SU-DHL-6 (cell line): Measurements from ENCODE around the gene HEBP1.

Source experiments
- H2AFZ ChIP-seq: fragments of 200-600 bp; sonication (generic); 2 replicates; pipeline ENCODE4 v1.6.1; 2014; ENCODE audit warnings: low read depth, mild to moderate bottlenecking, moderate library complexity, mixed read lengths, antibody characterized with exemption, low read length; ENCODE audit not compliant: severe bottlenecking
- H3F3A ChIP-seq: fragments of 200-600 bp; shearing (Covaris generic); 2 replicates; pipeline ENCODE4 v1.6.0; 2016; ENCODE audit warnings: antibody characterized with exemption, mild to moderate bottlenecking; ENCODE audit not compliant: insufficient read depth
- H3K27ac ChIP-seq: fragments of 200-600 bp; sonication (generic); 2 replicates; pipeline ENCODE4 v1.5.1; 2016; ENCODE audit warnings: low read depth, mild to moderate bottlenecking, low read length, moderate library complexity, mixed read lengths
- H3K27me3 ChIP-seq: fragments of 200-600 bp; sonication (generic), shearing (Covaris generic); 2 replicates; pipeline ENCODE4 v1.6.0; 2014; ENCODE audit warnings: mild to moderate bottlenecking, low read length
- H3K36me3 ChIP-seq: fragments of 200-600 bp; sonication (generic); 2 replicates; pipeline ENCODE4 v1.6.1; 2014; ENCODE audit warnings: mild to moderate bottlenecking, low read length, mixed read lengths
- H3K4me2 ChIP-seq: fragments of 300-600, 200-600 bp; shearing (Covaris generic), sonication (generic); 2 replicates; pipeline ENCODE4 v1.6.0; 2014; ENCODE audit warnings: low read length, low read depth, mild to moderate bottlenecking; ENCODE audit not compliant: poor library complexity, severe bottlenecking
- H3K4me3 ChIP-seq: fragments of 200-600 bp; sonication (generic); 2 replicates; pipeline ENCODE4 v1.5.1; 2014; ENCODE audit warnings: antibody characterized with exemption, low read length, mild to moderate bottlenecking, mixed read lengths; ENCODE audit not compliant: insufficient read depth, poor library complexity, severe bottlenecking
- H3K79me2 ChIP-seq: fragments of 200-600 bp; sonication (generic); 2 replicates; pipeline ENCODE4 v1.6.1; 2014; ENCODE audit warnings: mild to moderate bottlenecking, low read length, moderate library complexity; ENCODE audit not compliant: insufficient read depth
- H3K9ac ChIP-seq: fragments of 200-600 bp; sonication (generic); 2 replicates; pipeline ENCODE4 v1.7.0; 2014; ENCODE audit warnings: mild to moderate bottlenecking, low read length
- H3K9me2 ChIP-seq: fragments of 200-600 bp; sonication (generic); replicated peaks from 2 replicates; pipeline ENCODE4 v1.6.1; 2014; ENCODE audit warnings: low read length; ENCODE audit not compliant: insufficient read depth
- H3K9me3 ChIP-seq: fragments of 200-600 bp; sonication (generic); 2 replicates; pipeline ENCODE4 v1.6.1; 2014; ENCODE audit warnings: low read length, mixed read lengths; ENCODE audit not compliant: insufficient read depth
- H4K20me1 ChIP-seq: fragments of 200-600 bp; sonication (generic); 2 replicates; pipeline ENCODE4 v1.6.1; 2014; ENCODE audit warnings: low read depth, mild to moderate bottlenecking, antibody characterized with exemption, low read length, moderate library complexity, mixed read lengths
- EZH2phosphoT487 ChIP-seq: fragments of 200-600 bp; sonication (generic), shearing (Covaris generic); conservative IDR thresholded peaks from 2 replicates; pipeline ENCODE4 v1.6.1; 2018; ENCODE audit warnings: mild to moderate bottlenecking, antibody characterized with exemption, low read length, moderate library complexity, mixed read lengths
- TF ChIP-seq, protein P1 (sequence below): fragments of 200-600 bp; sonication (generic); IDR thresholded peaks from one replicate; pipeline ENCODE4 v1.5.1; 2017; ENCODE audit warnings: antibody characterized with exemption, mild to moderate bottlenecking, low read length, moderate library complexity; ENCODE audit not compliant: insufficient read depth, poor library complexity, severe bottlenecking

HEBP1 gene

GRCh38 chr12:13004986-13005385 is 4.9 kb upstream of the HEBP1 start:
- no peaks in the 10 kb centered on the region for H3K79me2 ChIP-seq
- H3K36me3 ChIP-seq: no peaks in the 10 kb centered on the region

GRCh38 chr12:13004361-13004760 is 4.3 kb upstream of the HEBP1 start:
- Histone ChIP-seq H3K4me3 (no peak overlapping the region), H3K79me2 (no peaks in the 10 kb centered on the region), H3F3A (no peaks in the 10 kb centered on the region), H3K9me3 (no peaks in the 10 kb centered on the region), H3K27me3 (no peaks in the 10 kb centered on the region), H3K4me2 (no peak overlapping the region), H3K36me3 (no peaks in the 10 kb centered on the region), H3K27ac (no peak overlapping the region), H2AFZ (no peak overlapping the region), H4K20me1 (no peaks in the 10 kb centered on the region), H3K9ac (no peak overlapping the region), H3K9me2 (no peaks in the 10 kb centered on the region)
- TF ChIP-seq EZH2phosphoT487: no peak
- TF ChIP-seq, protein P1, sequence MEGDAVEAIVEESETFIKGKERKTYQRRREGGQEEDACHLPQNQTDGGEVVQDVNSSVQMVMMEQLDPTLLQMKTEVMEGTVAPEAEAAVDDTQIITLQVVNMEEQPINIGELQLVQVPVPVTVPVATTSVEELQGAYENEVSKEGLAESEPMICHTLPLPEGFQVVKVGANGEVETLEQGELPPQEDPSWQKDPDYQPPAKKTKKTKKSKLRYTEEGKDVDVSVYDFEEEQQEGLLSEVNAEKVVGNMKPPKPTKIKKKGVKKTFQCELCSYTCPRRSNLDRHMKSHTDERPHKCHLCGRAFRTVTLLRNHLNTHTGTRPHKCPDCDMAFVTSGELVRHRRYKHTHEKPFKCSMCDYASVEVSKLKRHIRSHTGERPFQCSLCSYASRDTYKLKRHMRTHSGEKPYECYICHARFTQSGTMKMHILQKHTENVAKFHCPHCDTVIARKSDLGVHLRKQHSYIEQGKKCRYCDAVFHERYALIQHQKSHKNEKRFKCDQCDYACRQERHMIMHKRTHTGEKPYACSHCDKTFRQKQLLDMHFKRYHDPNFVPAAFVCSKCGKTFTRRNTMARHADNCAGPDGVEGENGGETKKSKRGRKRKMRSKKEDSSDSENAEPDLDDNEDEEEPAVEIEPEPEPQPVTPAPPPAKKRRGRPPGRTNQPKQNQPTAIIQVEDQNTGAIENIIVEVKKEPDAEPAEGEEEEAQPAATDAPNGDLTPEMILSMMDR: no peak

More at GRCh38 chr12:13004986-13005385, 4.9 kb upstream of the HEBP1 start:
- no peak overlapping the region for H2AFZ ChIP-seq
- TF ChIP-seq, protein P1: no peak
- no peak for TF ChIP-seq EZH2phosphoT487
- H4K20me1 ChIP-seq: no peaks in the 10 kb centered on the region
- H3K9ac ChIP-seq: no peak overlapping the region
- H3K4me2 ChIP-seq: no peak overlapping the region
- no peak overlapping the region for H3K27ac ChIP-seq
- H3K9me3 ChIP-seq: no peaks in the 10 kb centered on the region
- no peak overlapping the region for H3K4me3 ChIP-seq
- H3K9me2 ChIP-seq: no peaks in the 10 kb centered on the region
- H3K27me3 ChIP-seq: no peaks in the 10 kb centered on the region
- H3F3A ChIP-seq: no peaks in the 10 kb centered on the region

- H3K36me3 ChIP-seq: no peaks in the 10 kb centered on the region
- H3K9me3 ChIP-seq: no peaks in the 10 kb centered on the region
- H3F3A ChIP-seq: no peaks in the 10 kb centered on the region
- H4K20me1 ChIP-seq: no peaks in the 10 kb centered on the region
- H3K27me3 ChIP-seq: no peaks in the 10 kb centered on the region
- H3K4me2 ChIP-seq: no peak overlapping the region
- H3K27ac ChIP-seq: no peak overlapping the region
- no peaks in the 10 kb centered on the region for H3K79me2 ChIP-seq
- no peak overlapping the region for H2AFZ ChIP-seq
- no peak overlapping the region for H3K9ac ChIP-seq
- no peaks in the 10 kb centered on the region for H3K9me2 ChIP-seq
- TF ChIP-seq, protein P1: no peak
- TF ChIP-seq EZH2phosphoT487: no peak
- H3K4me3 ChIP-seq: no peak overlapping the region
These were observed 2.4 kb upstream of the HEBP1 start for GRCh38 chr12:13002301-13003097.
